HepG2 (cell line): ENCODE data around the gene TLDC2. TPM values are rescaled to one million over a fixed set of nuclear protein-coding genes. Genes with fewer than 3 reads are reported as not detected.

ENCODE experiments used
- ATF2 ChIP-seq: sonication (generic); formaldehyde crosslinking; IDR thresholded peaks from 2 replicates; pipeline ENCODE4 v1.4.0; 2020; ENCODE audit warnings: missing genetic modification reagents
- DBP ChIP-seq: sonication (generic); formaldehyde crosslinking; IDR thresholded peaks from 2 replicates; pipeline ENCODE4 v1.4.0; 2020; ENCODE audit warnings: missing genetic modification reagents; ENCODE audit errors: not compliant biosample characterization
- GATAD2A ChIP-seq: IDR thresholded peaks from 2 replicates; pipeline ENCODE4 v1.6.1; 2016
- GTF3A ChIP-seq: sonication (generic); formaldehyde crosslinking; conservative IDR thresholded peaks from 2 replicates; pipeline ENCODE4 v1.4.0; 2020; ENCODE audit warnings: mild to moderate bottlenecking, missing genetic modification reagents
- HNRNPL ChIP-seq: fragments of 200-400 bp; formaldehyde crosslinking; IDR thresholded peaks from 2 replicates; pipeline ENCODE4 v1.6.1; 2017; ENCODE audit warnings: mild to moderate bottlenecking, low read depth, low read length
- JARID2 ChIP-seq: sonication (generic); formaldehyde crosslinking; IDR thresholded peaks from 2 replicates; pipeline ENCODE4 v1.8.1; 2023; ENCODE audit warnings: missing genetic modification reagents, inconsistent platforms; ENCODE audit not compliant: insufficient replicate concordance
- KAT7 ChIP-seq: IDR thresholded peaks from 2 replicates; pipeline ENCODE4 v1.6.1; 2018; ENCODE audit warnings: borderline replicate concordance, missing compliant biosample characterization
- MATR3 ChIP-seq: sonication (generic); formaldehyde crosslinking; IDR thresholded peaks from 2 replicates; pipeline ENCODE4 v1.4.0; 2020; ENCODE audit warnings: missing genetic modification reagents
- NFYC ChIP-seq: IDR thresholded peaks from 2 replicates; pipeline ENCODE4 v1.6.1; 2016; ENCODE audit warnings: missing genetic modification reagents, missing compliant biosample characterization
- NR2F6 ChIP-seq, 2 experiments: IDR thresholded peaks; 2 replicates each; pipeline ENCODE4 v1.6.1; 2016; ENCODE audit warnings: antibody characterized with exemption in 1 of 2, mild to moderate bottlenecking in 1 of 2
- RARG ChIP-seq: sonication (generic); formaldehyde crosslinking; IDR thresholded peaks from 2 replicates; pipeline ENCODE4 v1.4.0; 2020; ENCODE audit warnings: low read depth, mild to moderate bottlenecking, missing genetic modification reagents
- RBFOX2 ChIP-seq: fragments of 200-400 bp; formaldehyde crosslinking; IDR thresholded peaks from 2 replicates; pipeline ENCODE4 v1.6.1; 2017; ENCODE audit warnings: low read depth, mild to moderate bottlenecking, low read length
- SRY ChIP-seq: sonication (generic); formaldehyde crosslinking; IDR thresholded peaks from 2 replicates; pipeline ENCODE4 v1.8.0; 2022; ENCODE audit warnings: mild to moderate bottlenecking, missing genetic modification reagents
- TEAD2 ChIP-seq: sonication (generic); formaldehyde crosslinking; IDR thresholded peaks from 2 replicates; pipeline ENCODE4 v1.9.0; 2021; ENCODE audit warnings: missing genetic modification reagents
- XBP1 ChIP-seq: sonication (generic); formaldehyde crosslinking; IDR thresholded peaks from 2 replicates; pipeline ENCODE4 v1.5.0; 2020; ENCODE audit warnings: missing genetic modification reagents
- ZBTB26 ChIP-seq: IDR thresholded peaks from 2 replicates; pipeline ENCODE4 v1.6.1; 2016; ENCODE audit warnings: missing compliant biosample characterization, missing genetic modification reagents, borderline replicate concordance
- ZBTB7B ChIP-seq: sonication (generic); formaldehyde crosslinking; IDR thresholded peaks from 2 replicates; pipeline ENCODE4 v1.4.0; 2020; ENCODE audit warnings: missing genetic modification reagents
- ZFP37 ChIP-seq: sonication (generic); formaldehyde crosslinking; IDR thresholded peaks from 2 replicates; pipeline ENCODE4 v1.4.0; 2020; ENCODE audit warnings: missing genetic modification reagents, borderline replicate concordance
- ZNF333 ChIP-seq: sonication (generic); formaldehyde crosslinking; IDR thresholded peaks from 2 replicates; pipeline ENCODE4 v1.4.0; 2020; ENCODE audit warnings: mild to moderate bottlenecking, missing genetic modification reagents, borderline replicate concordance
- ZNF451 ChIP-seq: sonication (generic); formaldehyde crosslinking; IDR thresholded peaks from 2 replicates; pipeline ENCODE4 v1.5.0; 2020; ENCODE audit warnings: mild to moderate bottlenecking, missing genetic modification reagents
- ZNF557 ChIP-seq: sonication (generic); formaldehyde crosslinking; IDR thresholded peaks from 2 replicates; pipeline ENCODE4 v1.4.0; 2020; ENCODE audit warnings: missing genetic modification reagents
- ZNF720 ChIP-seq: sonication (generic); formaldehyde crosslinking; IDR thresholded peaks from 2 replicates; pipeline ENCODE4 v1.4.0; 2020; ENCODE audit warnings: missing genetic modification reagents
- ZNF768 ChIP-seq: sonication (generic); formaldehyde crosslinking; IDR thresholded peaks from 2 replicates; pipeline ENCODE4 v1.4.0; 2020; ENCODE audit warnings: missing genetic modification reagents
- polyA plus RNA-seq, 8 experiments: library from polyadenylated mRNA; depleted of rRNA in 3 of 8; stranded (reverse) in 7 of 8; unstranded in 1 of 8; fragments of >200 nt; fragmentation: Illumina TruSeq in 4 of 8; extraction: Trizol in 4 of 8; gene quantifications; 2 replicates each; pipeline versions ENCODE4 v1.2.1 to v1.2.3, GENCODE V29; 2011 to 2016; ENCODE audit warnings: low read depth in 4 of 8, missing spikeins in 1 of 8, mixed read lengths in 1 of 8; ENCODE audit not compliant: insufficient read depth in 1 of 8
- total RNA-seq, 5 experiments: library from RNA; depleted of rRNA; stranded (reverse); fragments of >200 nt; fragmentation: Illumina TruSeq; extraction: Trizol; gene quantifications; 2 replicates each; pipeline ENCODE4 v1.2.3, GENCODE V29; 2016; ENCODE audit warnings: low read depth in 1 of 5
- TF ChIP-seq, protein P1 (sequence below): sonication (generic); formaldehyde crosslinking; IDR thresholded peaks from 2 replicates; pipeline ENCODE4 v1.4.0; 2020; ENCODE audit warnings: mild to moderate bottlenecking, missing genetic modification reagents

Gene TLDC2
- total and polyA plus RNA-seq, 2 of the 13 experiments (the other 11 are each of a cell fraction or from before 2014, with no cell fraction given), result 1.5 to 1.6 TPM

DNA sequence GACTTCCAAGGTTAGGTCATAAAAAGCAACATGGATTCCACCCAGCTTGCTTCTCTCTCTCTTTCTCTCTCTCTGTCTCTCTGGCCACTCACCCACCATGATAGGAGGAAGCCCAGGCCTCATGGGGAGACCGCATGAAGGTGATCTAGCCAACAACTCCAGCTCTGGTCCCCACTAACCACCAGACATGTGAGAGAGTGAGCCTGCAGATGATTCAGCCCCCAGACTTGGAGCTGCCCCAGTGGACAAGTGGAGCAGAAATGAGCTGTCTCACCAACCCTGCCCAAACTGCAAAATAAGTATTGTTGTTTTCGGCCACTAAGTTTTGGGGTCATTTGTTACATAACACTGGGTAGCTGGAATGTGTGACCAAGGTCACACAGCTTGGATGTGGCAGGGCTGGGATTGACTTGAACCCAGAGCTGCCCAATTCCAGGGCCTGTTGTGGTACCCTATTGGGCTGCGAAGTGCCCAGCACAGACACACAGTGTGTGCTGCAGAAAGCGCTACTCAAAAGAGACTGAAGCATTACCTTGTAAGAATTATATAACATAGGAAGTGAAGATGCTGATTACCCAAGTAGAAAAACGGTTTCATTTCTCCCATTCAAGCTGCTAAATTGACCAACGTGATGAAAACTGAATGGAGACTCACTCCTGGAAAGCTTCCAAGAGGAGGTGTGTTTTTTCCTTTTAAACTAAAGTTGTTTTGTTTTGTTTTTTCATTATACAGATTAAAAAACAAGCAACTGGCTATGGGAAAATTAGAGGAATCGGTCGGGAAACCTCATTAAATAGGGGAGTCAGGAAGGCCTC lies 9.1 kb upstream of the TLDC2 start (continued):
- TF ChIP-seq ZNF333 (CRISPR knock-in tag) (peak; percentile 43; the same call in 1 of the 2 replicates), ZNF557 (no peak), ZNF768 (CRISPR knock-in tag) (no peak), DBP (CRISPR knock-in tag) (no peak), XBP1 (no peak), RBFOX2 (no peak), RARG (CRISPR knock-in tag) (no peak), SRY (CRISPR knock-in tag) (no peak), ZFP37 (CRISPR knock-in tag) (no peak), ZNF451 (CRISPR knock-in tag) (no peak), GTF3A (CRISPR knock-in tag) (no peak), KAT7 (CRISPR knock-in tag) (no peak), JARID2 (CRISPR knock-in tag) (no peak), NR2F6 (IDR thresholded peaks at IDR 0.05) (no peak), NR2F6 (CRISPR knock-in tag; IDR thresholded peaks at IDR 0.05) (0 out of 2 replicates have a peak, but pooled peaks have one; percentile 16), MATR3 (no peak), HNRNPL (no peak), GATAD2A (CRISPR knock-in tag) (no peak), ZNF720 (CRISPR knock-in tag) (no peak), ATF2 (no peak), ZBTB7B (CRISPR knock-in tag) (no peak), NFYC (no peak), ZBTB26 (no peak), TEAD2 (CRISPR knock-in tag) (peak; percentile 25; the same call in 1 of the 2 replicates)
- TF ChIP-seq, protein P1, sequence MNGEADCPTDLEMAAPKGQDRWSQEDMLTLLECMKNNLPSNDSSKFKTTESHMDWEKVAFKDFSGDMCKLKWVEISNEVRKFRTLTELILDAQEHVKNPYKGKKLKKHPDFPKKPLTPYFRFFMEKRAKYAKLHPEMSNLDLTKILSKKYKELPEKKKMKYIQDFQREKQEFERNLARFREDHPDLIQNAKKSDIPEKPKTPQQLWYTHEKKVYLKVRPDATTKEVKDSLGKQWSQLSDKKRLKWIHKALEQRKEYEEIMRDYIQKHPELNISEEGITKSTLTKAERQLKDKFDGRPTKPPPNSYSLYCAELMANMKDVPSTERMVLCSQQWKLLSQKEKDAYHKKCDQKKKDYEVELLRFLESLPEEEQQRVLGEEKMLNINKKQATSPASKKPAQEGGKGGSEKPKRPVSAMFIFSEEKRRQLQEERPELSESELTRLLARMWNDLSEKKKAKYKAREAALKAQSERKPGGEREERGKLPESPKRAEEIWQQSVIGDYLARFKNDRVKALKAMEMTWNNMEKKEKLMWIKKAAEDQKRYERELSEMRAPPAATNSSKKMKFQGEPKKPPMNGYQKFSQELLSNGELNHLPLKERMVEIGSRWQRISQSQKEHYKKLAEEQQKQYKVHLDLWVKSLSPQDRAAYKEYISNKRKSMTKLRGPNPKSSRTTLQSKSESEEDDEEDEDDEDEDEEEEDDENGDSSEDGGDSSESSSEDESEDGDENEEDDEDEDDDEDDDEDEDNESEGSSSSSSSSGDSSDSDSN (CRISPR knock-in tag), result no peak
